ENCODE data around the gene YIF1B. TPM values are rescaled to one million over a fixed set of nuclear protein-coding genes. Genes with fewer than 3 reads are reported as not detected.

The YIF1B gene
- total RNA-seq, 2 experiments from 2014 or later: 75.6 to 79.0 TPM

DNA sequence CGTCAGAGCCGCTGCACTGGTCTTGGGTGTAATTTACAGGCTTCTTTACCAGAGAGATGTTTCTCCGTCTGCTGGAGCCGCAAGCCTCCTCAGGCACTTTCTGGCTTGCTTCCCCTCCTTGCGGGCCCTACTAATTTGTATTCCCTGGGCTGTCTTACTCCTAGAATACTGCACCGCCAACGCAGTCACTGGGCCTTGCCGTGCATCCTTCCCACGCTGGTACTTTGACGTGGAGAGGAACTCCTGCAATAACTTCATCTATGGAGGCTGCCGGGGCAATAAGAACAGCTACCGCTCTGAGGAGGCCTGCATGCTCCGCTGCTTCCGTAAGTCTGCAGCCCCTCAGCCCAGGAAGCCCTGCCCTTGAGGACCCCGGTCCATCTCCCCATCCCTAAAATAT lies 25.8 kb downstream of the YIF1B start:
- intact Hi-C loops (cut with micrococcal nuclease): no loop called here
- no peak overlapping the region for H3K4me3 Mint-ChIP-seq
- no peaks in the 10 kb centered on the region for H3K4me1 Mint-ChIP-seq (ENCODE audit: low read depth)
- ChIA-PET CTCF (interaction anchor here (1.1 kb wide), 1 partner anchor 387 kb away, joined by 3 read pairs; no protein-coding TSS in a partner anchor), POLR2A (interaction anchor here (1.0 kb wide), 1 partner anchor 15 kb away, joined by 3 read pairs; no protein-coding TSS in a partner anchor)
- peaks cover 5% of the 10 kb centered on the region for H3K36me3 Mint-ChIP-seq (ENCODE audit: low read depth)
- no peak overlapping the region for H3K27ac Mint-ChIP-seq
- TF ChIP-seq, protein P1, sequence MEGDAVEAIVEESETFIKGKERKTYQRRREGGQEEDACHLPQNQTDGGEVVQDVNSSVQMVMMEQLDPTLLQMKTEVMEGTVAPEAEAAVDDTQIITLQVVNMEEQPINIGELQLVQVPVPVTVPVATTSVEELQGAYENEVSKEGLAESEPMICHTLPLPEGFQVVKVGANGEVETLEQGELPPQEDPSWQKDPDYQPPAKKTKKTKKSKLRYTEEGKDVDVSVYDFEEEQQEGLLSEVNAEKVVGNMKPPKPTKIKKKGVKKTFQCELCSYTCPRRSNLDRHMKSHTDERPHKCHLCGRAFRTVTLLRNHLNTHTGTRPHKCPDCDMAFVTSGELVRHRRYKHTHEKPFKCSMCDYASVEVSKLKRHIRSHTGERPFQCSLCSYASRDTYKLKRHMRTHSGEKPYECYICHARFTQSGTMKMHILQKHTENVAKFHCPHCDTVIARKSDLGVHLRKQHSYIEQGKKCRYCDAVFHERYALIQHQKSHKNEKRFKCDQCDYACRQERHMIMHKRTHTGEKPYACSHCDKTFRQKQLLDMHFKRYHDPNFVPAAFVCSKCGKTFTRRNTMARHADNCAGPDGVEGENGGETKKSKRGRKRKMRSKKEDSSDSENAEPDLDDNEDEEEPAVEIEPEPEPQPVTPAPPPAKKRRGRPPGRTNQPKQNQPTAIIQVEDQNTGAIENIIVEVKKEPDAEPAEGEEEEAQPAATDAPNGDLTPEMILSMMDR (IDR thresholded peaks at IDR 0.05): no peak
- ATAC-seq: no peak
- no peaks in the 10 kb centered on the region for H3K9me3 Mint-ChIP-seq
- no peak for DNase-seq
- no peaks in the 10 kb centered on the region for H3K27me3 Mint-ChIP-seq

GRCh38 chr19:38288123-38288855 lies 27.5 kb downstream of the YIF1B start:
- ATAC-seq (no peak), DNase-seq (no peak)
- CTCF ChIA-PET: interaction anchor here (0.5 kb wide), 1 partner anchor 45 kb away, joined by 3 read pairs; no protein-coding TSS in a partner anchor
- H3K4me1 Mint-ChIP-seq (ENCODE audit: low read depth): no peaks in the 10 kb centered on the region
- intact Hi-C loops (cut with micrococcal nuclease): no loop called here
- no peaks in the 10 kb centered on the region for H3K9me3 Mint-ChIP-seq
- no peak overlapping the region for H3K4me3 Mint-ChIP-seq
- H3K27ac Mint-ChIP-seq: no peak overlapping the region
- TF ChIP-seq, protein P1 (IDR thresholded peaks at IDR 0.05): no peak
- peaks cover 5% of the 10 kb centered on the region for H3K36me3 Mint-ChIP-seq (ENCODE audit: low read depth)
- no peaks in the 10 kb centered on the region for H3K27me3 Mint-ChIP-seq
- POLR2A ChIA-PET: interaction anchor here (1.3 kb wide), 1 partner anchor 14 kb away, joined by 3 read pairs; no protein-coding TSS in a partner anchor

DNA sequence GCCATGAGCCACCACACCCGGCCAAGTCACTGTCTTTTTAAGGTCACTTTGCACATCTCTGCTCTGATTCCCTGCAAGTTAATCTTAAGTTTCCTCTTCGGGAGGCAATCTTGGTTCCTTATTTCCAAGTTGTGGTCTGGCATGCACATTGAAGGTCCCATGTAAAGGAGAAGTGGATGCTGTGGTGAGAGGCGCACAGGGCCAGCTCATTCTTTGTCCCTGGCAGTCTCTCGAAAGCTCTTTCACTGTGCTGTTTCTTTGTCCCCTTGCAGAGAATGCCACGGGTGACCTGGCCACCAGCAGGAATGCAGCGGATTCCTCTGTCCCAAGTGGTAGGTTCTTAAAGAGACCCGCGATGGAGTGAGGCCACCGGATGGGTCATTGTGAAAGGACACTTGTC lies 28.1 kb downstream of the YIF1B start:
- intact Hi-C loops (cut with micrococcal nuclease): no loop called here
- ATAC-seq (no peak), DNase-seq (no peak)
- H3K27ac Mint-ChIP-seq: no peak overlapping the region
- no peaks in the 10 kb centered on the region for H3K27me3 Mint-ChIP-seq
- H3K36me3 Mint-ChIP-seq (ENCODE audit: low read depth): peaks cover 5% of the 10 kb centered on the region
- TF ChIP-seq, protein P1 (IDR thresholded peaks at IDR 0.05): no peak
- no peak overlapping the region for H3K4me3 Mint-ChIP-seq
- H3K4me1 Mint-ChIP-seq (ENCODE audit: low read depth): peaks cover 2% of the 10 kb centered on the region
- no peaks in the 10 kb centered on the region for H3K9me3 Mint-ChIP-seq
- CTCF ChIA-PET: no interaction called here
- POLR2A ChIA-PET: interaction anchor here (1.3 kb wide), 1 partner anchor 13 kb away, joined by 3 read pairs; no protein-coding TSS in a partner anchor

- Mint-ChIP-seq H3K4me3 (no peak overlapping the region), H3K9me3 (no peaks in the 10 kb centered on the region), H3K27me3 (no peaks in the 10 kb centered on the region), H3K27ac (no peak overlapping the region), H3K36me3 (ENCODE audit: low read depth) (peaks cover 3% of the 10 kb centered on the region), H3K4me1 (ENCODE audit: low read depth) (peaks cover 17% of the 10 kb centered on the region)
- ATAC-seq (no peak), DNase-seq (no peak)
- TF ChIP-seq, protein P1 (IDR thresholded peaks at IDR 0.05): no peak
- intact Hi-C loops (cut with micrococcal nuclease): no loop called here
- ChIA-PET POLR2A (no interaction called here), CTCF (interaction anchor here (0.8 to 1.7 kb wide), 3 partner anchors 15 to 50 kb away, joined by 3 to 4 read pairs (median 3); no protein-coding TSS in a partner anchor)
Measured at GRCh38 chr19:38285567-38285966, 30.2 kb downstream of the YIF1B start.

DNA sequence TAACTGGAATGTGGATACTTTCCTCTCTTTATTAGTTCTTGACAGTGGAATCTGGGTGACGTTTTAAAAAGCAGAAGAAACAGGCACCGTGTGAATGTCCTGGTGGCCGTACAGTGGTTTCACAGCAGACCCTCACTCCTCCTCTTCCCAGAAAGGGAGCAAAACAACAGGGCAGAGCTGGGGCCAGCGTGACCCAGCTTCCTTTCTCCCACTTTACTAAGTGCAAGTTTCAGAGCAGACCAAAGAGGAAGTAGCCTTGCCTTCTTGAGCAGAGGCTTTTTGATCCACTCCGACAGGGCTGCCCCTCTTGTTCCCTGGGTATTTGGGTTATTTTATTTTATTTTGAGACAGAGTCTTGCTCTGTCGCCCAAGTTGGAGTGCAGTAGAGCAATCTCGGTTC lies 31.3 kb downstream of the YIF1B start:
- H3K4me1 Mint-ChIP-seq (ENCODE audit: low read depth): peaks cover 17% of the 10 kb centered on the region
- intact Hi-C loops (cut with micrococcal nuclease): no loop called here
- POLR2A ChIA-PET: interaction anchor here (0.6 kb wide), 1 partner anchor 145 kb away, joined by 3 read pairs; no protein-coding TSS in a partner anchor
- no peaks in the 10 kb centered on the region for H3K9me3 Mint-ChIP-seq
- no peak overlapping the region for H3K4me3 Mint-ChIP-seq
- no peaks in the 10 kb centered on the region for H3K27me3 Mint-ChIP-seq
- no peak overlapping the region for H3K27ac Mint-ChIP-seq
- no peak for ATAC-seq
- peaks cover 1% of the 10 kb centered on the region for H3K36me3 Mint-ChIP-seq (ENCODE audit: low read depth)
- DNase-seq: no peak
- CTCF ChIA-PET: interaction anchor here (1.2 to 1.7 kb wide), 2 partner anchors 14 to 52 kb away, joined by 3 read pairs; no protein-coding TSS in a partner anchor
- TF ChIP-seq, protein P1 (IDR thresholded peaks at IDR 0.05): no peak

All from activated CD8-positive, alpha-beta T cell treated with anti-CD3 and anti-CD28 coated beads for 36 hours (primary cell).